Measurements from ENCODE around the gene SH3GL3.
A peak's percentile ranks its signal among the peaks of the same experiment; 100 is the strongest.

The SH3GL3 gene

DNA sequence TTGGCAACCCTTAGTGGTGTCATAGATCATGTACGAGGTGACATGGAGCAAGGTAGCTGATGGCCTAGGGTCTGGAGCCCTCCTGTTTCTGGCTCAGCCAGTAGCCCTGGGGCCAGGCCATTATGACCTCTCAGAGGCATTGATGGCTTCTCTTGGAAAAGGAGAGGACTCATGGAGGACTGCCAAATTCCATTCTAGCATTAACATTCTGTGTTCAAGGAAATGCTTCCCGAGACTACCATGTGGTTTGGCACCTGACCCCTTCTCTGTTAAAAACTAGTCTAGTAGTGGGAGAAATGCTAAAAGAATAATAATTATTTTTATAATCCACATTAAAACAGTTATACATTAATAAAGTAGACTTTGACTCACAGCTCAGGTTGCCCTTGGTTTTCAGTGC, 166.6 kb downstream of the SH3GL3 start:
- no peak for DNase-seq (ENCODE audit: low read depth)

DNA sequence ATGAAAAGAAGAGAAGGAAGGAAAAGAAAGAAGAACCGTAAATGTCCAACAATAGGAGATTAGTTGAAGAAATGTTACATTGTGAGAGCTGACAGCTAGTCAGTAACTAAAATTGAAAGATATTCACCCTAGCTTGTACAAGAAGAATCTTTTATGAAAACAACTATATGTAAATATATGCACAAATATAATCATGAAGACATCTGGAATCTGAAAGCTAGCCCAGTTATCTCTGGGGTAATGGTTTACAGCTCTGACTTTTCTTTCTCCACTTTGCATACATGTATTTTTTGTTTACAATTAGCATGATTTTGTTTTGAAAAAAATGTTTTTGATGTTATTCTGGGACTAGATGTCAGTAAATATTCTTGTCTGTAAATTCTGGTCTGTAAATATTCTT, 169.7 kb downstream of the SH3GL3 start:
- DNase-seq (ENCODE audit: low read depth), result no peak

DNA sequence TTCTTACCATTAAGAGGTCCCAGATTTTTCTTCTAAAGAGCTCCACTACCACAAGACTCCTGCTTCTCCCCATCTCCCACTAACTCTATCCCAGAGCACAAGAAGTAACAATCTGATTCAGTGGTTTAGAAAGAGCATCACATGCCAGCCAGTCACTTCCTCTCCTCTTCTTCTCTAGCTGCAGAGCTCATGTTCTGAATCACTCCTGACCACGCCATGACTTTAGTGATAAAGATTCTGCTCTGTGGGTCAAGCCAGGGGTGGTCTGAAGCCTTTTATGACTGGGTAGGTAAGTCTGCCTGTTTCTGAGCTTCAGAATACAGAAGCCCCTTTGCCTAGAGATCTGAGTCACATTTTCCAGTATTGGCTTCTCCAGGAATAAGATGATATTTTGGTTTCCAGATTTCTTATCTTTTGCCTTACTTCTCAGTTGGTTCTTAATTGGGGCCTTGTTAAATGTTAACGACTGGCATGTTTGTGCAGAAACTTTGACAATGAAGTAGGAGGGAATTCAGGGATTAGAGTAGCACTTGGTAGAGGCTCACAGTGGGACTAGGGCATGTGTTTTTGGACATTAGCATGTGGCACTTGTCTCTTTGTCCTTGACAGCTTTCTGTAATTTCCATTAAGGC, 179.1 kb downstream of the SH3GL3 start:
- peak; percentile 61 for DNase-seq (ENCODE audit: low read depth)

DNA sequence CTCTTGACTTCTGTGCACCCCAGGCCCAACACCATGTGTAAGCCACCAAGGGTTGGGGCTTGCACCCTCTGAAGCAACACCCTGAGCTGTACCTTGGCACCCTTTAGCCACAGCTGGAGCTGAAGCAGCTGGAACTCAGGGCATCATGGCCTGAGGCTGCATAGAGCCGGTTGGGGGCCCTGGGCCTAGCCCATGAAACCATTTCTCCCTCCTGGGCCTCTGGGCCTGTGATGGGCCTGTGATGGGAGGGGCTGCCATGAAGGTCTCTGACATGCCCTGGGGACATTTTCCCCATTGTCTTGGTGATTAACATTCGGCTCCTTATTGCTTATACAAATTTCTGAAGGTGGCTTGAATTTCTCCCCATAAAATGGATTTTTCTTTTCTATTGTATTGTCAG, 184.4 kb downstream of the SH3GL3 start:
- DNase-seq (ENCODE audit: low read depth), result no peak

DNA sequence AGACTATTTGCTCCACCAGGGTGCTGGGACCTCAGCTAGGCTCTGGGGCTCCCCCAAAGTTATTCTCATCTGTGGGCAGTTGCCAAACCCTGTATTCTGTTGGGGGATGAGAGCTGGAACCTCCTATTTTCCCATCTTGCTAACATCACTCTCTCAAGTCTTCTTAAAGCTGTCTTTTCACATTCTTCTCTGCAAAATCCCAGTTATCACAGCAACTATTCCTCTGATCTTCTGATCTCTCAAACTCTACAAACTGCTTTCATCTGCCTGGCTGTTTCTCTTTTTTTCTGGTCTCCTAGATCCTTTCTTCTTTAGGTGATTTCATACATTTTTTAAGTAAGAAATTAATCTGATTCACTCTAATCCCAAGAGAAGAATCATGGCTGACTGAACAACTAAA, 196.1 kb downstream of the SH3GL3 start:
- no peak for DNase-seq (ENCODE audit: low read depth)

DNA sequence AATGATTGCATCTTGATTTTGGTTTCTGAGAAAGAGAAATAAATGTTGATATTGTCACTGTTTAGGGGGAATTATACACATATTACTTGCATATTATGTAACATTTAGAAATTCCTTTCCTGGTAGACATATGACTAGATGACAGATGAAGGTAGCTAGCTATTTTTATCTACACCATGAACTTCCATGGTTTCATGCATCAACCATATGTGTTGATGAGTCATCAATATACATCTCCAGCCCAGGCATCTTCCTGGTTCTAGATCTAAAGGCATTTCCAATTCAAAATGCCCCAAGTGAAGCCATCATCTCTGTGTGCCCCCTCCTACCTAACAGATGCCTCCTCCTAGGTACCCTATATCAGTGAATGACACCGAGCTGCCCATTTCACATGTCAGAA, 197.3 kb downstream of the SH3GL3 start:
- DNase-seq (ENCODE audit: low read depth), result no peak

DNA sequence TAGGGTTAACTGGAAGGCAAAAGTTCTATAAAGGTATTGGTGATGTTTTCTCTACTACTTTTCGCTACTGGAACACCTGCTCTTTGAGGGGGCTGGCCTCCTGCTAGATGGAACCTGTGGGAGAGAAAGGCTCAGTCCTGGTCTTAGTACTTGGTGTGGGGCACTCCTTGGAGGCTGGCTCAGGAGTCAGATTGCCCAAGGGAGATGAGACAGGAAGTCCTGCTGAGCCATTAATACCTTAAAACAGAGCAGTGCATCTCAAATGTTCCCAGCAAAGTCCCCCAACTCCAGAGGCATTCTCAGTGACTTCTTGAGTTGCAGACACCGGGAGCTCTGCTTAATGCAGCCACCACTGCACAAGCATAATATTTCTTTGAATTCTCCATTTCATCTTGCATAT, 203.7 kb downstream of the SH3GL3 start:
- DNase-seq (ENCODE audit: low read depth), result no peak

DNA sequence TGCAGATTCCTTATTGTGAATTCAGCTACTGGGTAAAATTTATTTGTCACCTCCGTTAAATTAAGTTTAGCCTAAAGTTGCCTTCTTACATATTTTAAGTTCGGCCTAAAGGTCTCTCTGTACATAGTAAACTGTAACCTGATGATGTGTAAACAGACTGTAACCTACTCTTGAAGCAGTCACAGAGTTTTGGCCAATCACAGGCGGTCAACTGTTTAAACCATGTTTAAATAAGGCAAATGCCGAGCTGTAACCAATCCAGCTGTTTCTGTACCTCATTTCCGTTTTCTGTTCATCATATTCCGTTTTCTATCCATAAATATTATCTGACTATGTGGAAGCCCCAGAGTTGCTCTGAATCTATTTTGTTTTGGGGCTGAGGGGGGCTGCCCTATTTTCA, 204.4 kb downstream of the SH3GL3 start:
- no peak for DNase-seq (ENCODE audit: low read depth)

DNA sequence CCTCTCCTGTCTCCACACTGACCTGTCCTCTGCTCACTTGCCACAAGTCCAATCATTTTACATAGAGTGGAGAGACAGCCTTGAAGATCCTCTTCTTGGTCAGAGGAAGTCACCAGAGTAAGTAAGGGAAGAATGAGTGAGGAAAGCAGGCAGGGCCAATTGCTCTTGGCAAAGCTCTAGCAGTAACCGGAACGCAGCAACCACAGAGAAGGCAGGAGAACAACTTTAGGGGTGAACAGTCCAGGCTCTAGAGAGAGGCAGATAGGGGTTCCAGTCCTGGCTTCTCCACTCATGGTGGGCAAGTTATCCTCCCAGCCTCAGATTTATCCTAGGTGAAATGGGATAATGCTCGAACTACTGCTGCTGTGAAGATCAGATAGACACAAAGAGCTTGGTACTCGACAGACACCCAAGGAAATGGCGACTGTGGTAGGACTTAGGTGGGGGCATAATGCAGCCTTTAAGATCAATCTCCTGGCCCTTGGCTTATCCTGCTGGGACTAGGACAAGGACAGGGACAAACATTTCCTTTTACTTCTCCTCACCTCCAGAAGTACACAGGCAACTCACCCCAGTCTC, 205.6 kb downstream of the SH3GL3 start:
- no peak for DNase-seq (ENCODE audit: low read depth)

DNA sequence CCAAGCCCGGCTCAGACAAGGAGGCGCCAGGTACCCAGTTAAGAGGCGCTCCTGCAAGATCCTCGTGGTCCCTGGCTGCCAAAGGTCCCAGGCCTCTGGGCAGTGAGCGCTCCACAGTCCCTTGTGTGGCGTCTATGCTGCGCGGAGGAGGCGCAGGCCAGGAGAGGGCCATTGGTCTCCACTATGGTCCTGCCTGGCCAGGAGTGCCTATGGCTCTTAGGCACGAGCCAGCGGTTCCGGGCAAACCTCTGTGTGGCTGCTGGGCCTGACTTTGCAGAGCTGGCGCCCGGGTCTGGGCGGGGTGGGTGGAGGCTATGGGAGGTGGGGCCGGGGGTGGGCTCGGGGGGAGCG, 206.1 kb downstream of the SH3GL3 start:
- no peak for DNase-seq (ENCODE audit: low read depth)

DNA sequence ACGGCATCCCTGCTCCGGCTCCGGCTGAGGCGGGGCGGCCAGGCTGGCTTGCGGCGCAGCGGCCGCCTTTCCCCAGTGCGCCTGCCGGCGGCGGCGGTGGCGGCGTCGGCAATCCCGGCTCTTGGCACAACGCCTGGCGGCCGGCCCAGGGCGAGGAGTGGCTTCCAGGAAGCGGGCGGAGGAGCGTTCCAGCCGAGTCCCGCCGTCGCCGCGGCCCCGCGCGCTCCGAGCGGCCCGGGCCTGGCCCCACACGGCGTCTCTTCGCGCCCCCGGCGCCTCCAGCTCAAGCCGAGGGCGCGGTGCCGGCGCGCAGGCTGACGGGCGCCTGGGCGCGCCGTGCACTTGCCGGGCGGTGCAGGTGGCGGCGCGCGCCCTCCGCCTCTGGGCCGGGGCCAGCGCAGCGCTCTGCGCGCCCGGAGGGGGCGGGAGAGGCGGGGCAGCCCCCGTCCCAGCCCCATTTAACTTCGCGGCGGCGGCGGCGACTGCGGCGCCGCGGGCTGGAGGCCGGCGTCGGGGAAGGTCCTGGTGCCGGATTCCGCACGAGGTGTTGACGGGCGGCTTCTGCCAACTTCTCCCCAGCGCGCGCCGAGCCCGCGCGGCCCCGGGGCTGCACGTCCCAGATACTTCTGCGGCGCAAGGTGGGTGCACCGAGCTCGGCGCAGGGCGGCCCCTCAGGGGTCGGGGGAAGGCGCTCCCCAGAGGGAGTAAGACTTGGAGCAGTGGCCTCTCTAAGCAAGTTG, 206.7 kb downstream of the SH3GL3 start, which contains the start of gene ADAMTSL3:
TSS of gene ADAMTSL3 (plus strand) at position 485 of the 740 bp plus-strand sequence. CDS start 1,639 bp downstream, outside the sequence.
- DNase-seq (ENCODE audit: low read depth), result peak; percentile 20

DNA sequence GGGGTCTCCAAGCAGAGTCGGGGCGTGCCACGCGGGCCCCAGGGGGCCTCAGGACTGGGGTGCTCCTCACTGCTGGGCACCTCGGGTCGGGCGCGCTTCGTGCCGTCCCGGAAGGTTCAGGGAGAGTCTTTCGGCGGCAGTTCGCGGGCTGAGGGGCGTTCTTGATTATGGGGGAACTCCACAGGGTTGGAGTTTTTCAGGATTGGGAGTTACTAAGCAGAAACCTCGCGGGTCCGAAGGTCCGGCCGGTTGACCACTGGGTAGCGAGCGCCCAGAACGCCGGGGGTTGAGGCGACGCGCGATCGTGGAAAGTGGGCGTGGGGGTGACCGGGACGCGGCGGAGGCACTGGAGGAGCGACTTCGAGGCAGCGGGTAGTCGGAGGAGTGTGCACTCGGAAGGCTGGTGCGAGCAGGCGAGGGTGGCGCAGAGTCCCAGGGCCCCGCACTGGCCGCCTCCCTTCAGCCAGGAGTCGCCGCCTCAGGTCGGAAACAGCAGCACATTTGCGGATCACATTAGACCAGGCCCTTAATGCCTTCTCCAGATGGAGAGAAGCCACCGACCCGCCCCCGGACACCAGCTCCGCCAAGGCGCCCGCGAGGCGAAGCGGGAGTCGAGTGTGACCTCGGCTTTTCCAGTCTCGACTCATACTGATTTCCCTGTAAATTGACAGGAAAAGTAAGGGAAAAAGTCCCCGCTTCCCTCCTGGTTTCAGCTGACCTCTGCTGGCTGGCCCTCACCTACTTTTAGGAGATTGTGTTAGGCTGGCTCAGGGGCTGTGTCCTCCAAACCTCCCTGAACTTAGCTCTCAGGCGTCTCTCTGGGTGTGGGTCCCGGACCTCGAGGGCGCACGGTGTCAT, 207.5 kb downstream of the SH3GL3 start:
- DNase-seq (ENCODE audit: low read depth), result no peak

DNA sequence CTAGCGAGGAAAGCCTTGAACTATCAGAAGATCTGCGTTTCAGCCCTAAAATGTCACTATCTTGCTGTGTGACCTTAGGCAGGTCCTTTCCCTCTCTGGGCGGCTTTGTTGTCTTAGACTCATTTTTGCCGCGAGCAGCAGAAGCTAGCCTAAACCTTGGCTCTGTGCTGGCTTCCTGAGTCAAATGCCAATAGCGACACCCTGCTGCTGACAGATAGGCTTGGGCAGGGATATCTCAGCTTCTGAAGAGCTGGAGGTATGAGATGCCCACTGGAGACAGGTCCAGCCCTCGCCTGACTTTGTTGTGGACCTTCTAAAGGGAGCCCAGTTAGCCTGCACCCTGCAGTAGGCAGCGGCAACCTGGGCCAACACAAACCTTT, 208.1 kb downstream of the SH3GL3 start:
- no peak for DNase-seq (ENCODE audit: low read depth)

DNA sequence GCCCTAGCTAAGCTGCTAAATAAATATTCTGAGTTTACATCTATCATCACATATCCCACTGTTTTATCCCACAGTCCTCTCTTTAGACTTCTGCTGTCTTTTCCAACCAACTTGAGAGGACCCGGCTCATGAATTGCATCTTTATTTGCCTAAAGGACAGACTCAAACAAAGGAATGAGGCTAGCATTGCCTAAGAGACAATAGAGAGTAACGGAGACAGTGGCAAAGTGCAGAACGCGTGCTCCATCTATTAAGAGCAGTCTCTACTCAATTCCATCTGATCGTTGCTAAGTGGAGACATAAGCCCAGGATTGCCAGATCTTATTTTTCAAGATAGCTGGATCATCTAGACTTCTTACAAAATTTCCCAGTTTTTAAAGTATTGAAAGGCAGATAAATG, 209.1 kb downstream of the SH3GL3 start:
- no peak for DNase-seq (ENCODE audit: low read depth)

DNA sequence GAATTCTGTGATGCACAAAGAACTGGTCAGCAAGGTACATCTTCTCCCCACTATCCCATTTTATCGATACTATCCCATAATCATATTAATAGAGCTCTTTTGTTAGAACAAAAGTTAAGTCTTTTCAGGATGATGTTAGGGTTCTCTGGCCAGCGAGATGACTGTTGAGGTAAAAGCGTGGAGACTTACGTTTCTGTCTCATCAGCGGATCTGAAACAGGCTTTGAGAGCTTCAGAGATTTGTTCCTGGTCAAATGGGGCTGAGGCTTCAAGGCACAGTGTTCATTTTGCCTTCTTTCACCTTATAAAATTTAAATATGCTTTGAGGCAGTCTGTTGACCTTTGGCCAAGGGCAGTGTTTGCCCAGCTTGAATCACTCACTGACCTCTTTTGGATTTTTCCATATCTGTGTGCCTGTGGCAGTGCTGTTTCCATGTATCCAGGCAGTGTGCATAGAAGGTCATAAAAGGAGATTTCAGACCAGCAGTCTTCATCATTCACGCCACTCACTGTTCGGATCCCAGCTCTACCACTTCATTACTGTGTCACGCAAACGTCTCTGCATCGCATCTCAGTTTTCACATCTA, 209.9 kb downstream of the SH3GL3 start:
- no peak for DNase-seq (ENCODE audit: low read depth)

DNA sequence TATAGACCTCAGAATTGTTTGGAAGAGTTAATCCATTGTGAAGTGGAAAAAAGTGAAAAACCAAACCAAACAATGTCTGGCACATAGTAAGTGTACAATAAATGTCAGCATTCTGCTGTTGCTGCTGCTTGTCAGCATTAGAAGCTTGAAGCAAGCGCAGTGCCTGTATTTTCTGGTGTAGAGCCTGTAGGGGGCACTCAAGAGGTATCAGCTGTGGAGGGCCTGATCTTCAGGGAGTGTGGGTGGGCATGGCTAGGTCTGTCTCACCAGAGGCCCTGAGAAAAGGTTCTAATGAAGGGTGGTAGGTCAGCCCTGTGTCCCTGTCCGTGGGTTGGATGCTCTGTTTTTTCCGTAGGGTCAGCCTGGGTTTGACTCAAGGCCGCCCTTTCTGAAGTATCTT, 210.4 kb downstream of the SH3GL3 start:
- DNase-seq (ENCODE audit: low read depth), result no peak

DNA sequence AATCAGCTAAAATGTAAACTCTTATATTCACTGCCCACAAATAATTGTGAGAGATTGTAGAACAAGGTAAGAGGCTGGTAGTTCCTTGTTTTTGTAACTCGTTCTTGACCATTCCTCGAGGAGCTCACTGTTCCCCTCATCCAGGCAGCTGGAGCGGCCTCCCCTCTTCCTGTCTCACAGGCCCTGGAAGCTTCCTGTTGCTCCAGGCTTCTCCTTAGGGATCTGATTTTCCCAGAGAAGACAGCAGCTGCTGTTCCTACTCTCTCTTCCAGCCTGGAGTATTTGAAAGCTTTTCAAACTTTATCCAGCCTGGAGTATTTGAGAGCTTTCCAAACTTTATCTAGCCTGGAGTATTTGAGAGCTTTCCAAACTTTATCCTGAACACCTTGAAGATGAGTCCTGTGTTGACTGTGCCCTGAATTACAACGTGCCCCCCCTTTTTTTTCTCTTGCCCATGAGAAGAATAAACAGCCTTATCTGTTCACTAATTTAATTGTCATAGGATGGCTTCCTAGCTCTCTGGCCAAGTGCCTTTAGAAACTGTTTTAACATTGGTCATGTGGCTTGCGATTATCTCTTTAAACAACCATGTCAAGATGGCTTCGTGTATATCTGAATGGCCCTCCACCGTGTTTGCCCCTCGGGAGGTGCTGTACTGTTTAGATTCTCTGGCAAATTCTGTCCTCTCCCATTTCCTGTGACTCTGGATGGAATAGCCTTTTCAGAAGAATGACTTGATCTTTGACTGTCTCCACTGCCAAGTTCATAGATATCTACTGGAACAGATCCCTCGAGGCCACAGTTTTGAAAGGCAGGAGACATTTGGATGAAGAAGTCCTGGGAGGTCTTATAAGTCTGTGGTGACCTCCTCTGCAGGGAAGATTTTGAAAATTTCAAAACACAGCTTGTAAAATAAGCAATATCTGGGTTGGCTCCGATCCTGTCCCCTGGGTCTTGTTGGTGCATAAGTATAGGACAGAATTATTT, 211.6 kb downstream of the SH3GL3 start:
- no peak for DNase-seq (ENCODE audit: low read depth)

DNA sequence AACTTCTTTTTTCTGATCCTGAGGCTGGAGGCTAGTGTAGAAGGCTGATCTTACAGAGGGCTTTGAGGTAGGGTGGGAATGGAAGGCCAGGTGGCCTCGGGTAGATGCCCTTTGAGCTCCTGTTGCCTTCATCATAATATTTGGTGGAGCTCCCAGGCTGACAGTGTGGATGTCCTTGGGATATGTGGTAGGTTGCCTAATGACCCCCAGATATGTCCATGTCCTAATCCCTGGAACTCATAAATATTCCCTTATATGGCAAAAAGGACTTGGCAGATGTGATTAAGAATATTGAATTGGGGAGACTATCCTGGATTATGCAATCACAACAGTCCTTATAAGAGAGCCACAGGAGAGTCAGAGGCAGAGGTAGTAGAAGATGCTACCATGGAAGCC, 212.3 kb downstream of the SH3GL3 start:
- DNase-seq (ENCODE audit: low read depth), result no peak

DNA sequence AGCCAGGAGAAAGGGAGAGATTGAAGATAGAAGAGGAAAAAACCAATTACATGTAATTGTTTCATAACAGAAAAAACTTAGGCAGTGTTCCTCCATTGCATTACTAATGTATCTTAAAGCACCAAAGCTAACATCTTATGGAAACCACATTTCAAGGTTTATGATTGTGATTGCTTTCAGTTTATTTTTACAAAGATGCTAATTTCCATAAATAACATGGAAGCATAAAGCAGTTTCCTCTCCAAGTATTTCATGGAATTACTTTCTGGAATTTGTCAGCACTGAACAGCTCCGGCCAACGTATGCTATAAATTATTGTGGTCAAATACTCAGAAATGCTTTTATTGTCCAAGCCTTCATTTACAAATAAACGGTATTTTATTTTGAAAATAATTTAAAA, 218.3 kb downstream of the SH3GL3 start:
- DNase-seq (ENCODE audit: low read depth), result no peak
